Stimulated activated CD4-positive, alpha-beta T cell treated with anti-CD3 and anti-CD28 coated beads, Interleukin-2, amount 100 ng/mL, for 24 hours (primary cell): ENCODE data around the gene BEGAIN.

ENCODE experiments used
- DNase-seq, 2 donors: peaks; one replicate each; pipeline ENCODE4 v3.0.0-alpha.2; 2020

The BEGAIN gene

DNA sequence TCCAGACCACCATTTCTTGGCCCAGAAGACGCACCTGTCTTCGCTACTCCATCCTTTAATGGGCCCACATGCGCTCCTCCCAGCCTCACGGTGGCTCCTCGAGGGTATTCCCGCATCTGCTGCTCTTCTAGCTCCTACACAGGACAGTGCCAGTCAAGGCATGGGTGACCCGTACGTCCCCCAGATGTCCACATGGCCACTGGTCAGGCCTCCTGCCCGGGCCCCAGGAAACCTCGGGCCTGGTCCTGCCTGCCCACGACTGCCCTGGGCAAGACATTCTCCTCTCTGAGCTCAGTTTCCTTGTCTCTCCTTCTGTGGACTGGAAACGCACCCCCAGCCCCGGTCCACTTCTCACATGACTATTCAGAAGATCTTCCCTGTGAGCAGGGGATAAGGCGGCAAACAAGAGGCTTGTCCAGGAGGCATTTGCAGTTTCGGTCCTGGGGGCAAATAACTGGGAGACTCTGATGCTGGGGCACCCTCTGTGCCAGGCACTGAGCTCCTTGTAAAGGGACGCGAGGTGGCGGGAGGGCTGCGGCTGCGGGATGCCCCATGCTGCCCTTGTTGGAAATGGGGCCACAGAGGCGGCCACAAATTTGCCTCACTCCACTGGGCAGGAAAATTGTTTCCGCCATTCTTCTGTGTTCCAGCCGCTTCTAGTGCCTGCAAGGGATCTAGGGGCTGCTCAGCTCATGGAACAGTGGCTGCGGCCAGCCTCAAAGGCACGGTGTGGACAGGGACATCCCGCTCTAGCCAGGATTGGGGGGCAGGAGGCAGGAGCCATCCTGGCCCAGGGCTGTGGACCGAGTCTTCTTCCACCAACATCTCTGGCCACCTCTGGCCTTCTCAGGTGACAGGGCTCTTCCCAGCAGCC lies 6.8 kb upstream of the BEGAIN start:
- DNase-seq, result no peak

DNA sequence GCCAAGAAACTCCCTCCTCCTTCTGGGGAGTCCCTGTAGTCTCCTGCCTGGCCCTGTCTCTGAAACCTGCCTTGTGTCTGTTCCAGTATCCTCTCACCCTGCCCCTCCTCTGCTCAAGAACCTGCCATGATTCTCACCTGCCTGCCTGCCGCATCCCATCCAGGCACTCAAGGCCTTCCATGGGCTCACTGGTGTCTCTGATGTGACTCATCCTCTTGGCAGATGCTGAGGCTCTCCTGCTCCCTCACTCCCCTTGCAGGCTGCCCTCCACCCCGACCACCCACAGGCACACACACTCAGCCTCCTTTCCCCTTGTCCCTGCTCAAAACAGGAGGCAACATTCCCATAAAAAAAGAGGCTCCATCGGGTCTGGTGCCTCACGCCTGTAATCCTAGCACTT lies 5.8 kb upstream of the BEGAIN start:
- DNase-seq, result no peak

DNA sequence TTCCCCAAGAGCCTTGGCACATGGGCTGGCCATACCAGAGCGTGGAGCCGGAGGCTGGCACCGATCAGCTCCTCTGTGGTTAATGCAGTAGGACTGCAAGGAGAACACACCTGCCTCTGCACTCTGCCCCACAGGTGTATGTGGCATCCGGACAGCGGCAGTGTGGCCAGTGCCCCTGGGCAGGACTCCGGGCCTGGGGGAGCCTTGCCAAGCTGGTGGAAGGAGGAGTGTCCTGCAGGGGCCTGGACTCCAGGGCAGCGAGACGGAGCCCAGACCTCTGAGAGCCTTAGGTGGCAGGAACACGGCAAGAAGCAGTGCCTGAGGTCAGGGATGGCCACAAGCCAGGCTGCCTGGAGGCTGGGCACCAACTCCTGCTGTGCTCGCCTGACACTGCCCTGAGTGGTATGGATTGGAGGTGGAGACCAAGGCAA lies 5.3 kb upstream of the BEGAIN start:
- no peak for DNase-seq

DNA sequence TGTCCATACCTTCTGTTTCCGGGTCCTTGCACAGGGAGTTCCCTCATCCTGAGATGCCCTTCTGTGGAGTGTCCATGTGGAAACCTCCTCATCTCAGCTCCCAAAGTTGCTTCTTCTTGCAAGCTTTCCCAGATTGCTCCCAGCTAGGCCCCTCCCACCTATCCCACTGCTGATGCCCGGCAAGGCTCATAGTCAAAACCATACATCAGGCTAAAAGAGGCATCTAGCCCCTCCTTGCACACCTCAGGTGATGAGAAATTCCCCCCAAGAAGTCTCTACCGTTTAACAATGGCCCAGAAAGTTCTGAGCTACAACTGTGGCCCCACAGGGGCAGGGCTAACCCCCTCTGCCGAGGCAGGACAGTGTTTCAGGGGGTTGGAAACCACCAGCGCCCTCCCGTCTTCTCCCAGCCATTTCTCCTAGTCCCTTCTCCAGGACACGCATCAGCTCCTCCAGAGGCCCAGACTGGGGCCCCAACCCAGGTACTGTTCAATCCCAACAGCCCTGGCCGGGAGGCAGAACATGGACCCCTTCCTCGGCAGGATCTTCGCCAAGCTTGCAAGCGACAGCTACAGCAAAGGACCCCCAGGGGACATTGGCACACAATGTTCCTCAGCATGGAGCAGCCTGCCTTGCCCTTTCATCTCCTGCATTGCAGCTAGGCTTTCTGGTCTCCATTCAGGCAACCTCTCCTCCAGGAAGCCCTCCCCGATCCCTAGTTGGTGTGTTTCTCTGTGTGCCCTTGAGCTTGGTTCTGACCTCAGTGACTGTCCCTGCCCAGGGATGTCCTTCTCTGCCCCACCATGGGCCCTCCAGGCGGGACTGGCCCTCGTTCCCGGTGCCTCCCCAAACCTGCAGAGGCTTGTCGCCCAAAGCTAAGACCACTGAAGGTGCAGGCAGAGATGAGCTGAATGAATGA lies 4.5 kb upstream of the BEGAIN start:
- no peak for DNase-seq

DNA sequence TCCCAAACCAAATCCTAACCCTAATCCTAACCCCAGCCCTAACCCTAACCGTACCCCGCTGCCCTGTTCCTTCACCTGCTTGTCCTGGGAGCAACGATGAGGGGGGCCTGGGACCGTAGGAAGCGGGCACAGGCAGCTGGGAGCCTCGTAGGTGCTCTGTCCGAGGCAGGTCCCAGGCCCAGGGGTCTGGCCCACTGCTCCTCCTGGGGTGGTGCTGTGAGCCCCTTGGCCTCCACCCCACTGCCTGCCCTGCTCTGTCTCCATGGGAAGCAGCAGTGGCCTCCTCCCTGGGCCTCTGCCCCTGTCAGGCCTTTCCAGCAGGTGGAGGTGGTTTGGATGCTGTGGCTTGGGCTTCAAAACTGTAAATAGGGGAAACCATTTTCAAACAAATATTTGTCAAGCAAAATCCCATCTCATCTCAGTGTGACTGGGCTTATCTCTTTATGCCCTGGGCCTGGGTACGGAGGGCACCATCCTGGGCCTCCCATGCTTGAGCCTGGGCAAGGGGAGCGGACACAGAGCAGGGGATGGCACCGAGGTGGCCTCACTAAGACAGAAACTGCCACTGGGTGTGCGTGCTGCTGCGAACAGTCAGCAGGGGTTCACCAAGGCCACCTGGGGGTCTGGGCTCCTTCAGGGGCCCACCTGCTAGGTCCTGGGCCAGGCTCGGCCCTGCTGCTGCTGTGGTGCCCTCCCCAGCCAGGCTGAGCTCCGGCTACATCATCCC lies 3.7 kb upstream of the BEGAIN start:
- DNase-seq, result no peak

DNA sequence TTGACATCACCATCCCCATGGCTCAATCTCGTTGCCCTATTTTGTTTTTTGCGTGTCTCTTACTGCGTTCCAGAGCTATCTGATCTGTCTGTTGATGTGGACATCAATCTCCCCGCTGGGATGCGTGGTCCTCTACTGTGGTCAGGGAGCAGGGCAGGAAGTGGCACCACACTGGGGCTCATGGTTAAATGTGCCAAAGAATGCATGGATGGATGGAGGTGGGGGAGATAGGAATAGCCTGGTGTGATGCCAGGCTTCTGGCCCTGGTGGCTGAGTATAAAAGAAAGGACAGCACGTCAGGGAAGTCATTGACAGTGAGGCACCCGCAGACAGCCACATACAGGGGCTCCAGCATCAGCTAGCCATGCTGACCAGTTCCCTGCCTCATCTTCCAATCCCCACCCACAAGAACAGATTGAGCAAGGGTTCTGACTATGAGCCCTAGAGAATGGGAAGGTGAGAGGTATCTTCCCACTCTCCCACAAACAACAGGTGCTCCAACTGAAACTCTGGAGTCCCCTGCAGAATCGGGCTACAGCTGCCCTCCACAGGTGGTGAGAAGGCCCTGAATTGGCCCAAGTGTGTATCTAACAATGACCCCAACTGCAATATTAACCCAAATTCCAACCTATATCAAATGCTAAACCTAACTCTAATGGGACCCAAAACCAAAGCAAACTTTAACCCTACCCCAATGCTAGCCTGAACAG lies 2.7 kb upstream of the BEGAIN start:
- DNase-seq, result no peak

DNA sequence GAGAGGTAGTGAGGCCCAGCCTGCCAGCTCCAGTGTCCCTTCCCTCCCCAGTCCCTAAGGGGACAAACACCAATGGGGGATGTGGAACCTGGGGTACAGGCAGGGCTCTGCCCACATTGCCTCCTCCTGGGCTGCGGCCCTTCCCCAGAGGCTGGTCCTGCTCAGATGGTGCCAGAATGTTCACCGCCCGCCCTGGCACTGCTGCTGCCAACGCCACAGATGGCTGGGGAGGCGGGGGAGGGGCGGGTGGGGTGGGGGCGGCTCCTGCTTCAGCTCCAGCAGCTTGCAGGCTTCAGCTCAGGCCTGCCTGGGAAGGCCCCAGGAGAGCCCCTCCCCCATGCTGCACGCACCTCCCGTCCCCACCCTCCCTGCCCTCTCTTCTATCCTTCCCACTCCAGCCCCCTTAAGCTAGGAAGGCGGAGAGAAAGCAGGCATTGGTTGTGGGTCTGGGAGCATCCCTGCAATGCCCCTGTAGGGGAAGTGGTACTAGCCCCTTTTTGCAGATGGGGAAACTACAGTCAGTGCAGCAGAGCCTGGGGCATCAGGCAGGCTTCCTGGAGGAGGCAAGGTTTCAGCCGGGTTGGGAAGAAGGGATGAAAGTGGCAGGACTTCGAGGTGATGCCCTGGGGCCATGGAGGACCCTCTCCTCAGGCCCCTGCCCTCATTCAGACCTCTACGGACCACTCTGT lies 2.0 kb upstream of the BEGAIN start:
- DNase-seq, result no peak

DNA sequence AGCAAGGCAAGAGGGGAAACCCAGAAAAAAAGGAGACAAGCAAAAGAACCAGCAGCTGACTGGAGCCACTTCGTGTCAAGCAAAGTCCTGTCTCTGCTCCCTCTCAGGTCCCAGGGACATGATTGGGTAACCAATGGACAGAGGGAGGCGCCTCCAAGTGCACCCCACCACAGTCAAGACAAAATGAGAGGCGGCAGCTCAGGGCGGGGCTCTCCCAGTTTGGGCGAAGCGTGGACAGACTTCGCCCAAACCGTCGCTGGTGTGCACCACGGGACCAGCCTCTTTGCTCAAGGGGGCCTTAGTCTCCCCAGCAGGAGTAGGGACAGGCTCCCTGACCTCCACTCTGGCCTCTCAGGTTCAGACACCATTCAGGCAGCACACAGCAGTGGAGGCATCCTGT lies 1.5 kb upstream of the BEGAIN start:
- DNase-seq, result no peak

DNA sequence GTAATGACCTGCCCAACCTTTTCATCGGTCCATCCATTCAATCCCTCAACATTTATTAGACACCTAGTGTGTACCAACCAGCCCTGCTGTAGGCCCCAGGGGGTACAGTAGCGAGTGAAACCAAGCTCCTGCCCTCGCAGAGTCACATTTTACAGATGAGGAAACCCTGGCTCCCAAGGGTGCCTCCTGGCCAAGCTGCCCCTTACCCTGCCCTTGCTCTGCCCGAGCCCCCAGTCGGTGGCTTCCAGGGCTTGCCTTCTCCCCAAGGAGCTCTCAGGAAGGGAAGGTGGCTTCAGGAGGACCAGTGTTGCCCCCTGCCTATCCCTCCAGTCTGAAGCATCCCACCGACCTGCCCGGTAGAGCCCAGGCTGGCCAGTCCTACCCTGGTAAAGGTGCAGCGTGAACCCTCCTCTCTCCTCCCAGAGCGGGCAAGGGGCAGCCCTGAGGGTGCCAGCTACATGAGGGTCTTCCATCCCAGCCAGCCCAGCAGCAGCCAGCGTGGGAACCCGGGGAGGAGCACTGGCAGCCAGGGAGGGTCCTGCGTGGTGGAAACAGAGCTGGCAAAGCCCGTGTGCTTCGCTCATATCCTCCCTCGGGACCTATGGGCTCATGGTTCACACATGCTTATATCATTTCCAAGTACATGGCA lies 670 bp upstream of the BEGAIN start:
- no peak for DNase-seq

DNA sequence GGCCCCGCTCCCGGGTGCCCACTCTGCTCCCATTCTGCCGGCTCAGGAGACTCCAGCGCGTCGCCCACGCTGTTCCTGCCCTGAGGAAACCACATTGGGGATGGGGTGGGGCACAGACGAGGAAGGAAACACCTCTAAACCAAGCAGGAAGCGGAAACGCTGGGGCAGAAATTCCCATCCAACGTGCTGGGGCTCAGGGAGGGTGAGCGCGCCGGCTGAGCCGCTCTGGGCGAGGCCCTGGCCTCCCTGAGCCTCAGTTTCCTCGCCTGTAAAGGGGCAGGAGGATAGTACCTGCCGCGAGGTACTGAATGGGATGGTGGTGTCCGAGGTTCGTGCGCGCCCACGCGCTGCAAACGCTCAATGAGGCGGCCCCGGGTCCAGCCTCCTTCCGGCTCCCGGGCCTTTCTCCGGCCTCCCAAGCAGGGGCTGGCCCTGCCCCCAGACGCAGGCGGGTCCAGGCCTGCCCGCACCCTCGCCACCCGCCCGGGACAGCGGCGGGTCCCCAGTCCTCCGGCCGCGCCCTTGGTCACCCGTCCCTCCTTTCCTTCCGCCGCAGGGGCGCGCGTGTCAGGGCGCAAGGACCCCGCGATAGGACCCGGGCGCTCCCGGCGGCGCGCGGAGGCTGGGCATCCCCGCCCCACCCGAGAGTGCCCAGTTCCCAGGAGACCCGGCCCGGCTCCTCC lies 673 bp downstream of the BEGAIN start:
- DNase-seq, result peak in 1 of 2 donors; percentile 67

DNA sequence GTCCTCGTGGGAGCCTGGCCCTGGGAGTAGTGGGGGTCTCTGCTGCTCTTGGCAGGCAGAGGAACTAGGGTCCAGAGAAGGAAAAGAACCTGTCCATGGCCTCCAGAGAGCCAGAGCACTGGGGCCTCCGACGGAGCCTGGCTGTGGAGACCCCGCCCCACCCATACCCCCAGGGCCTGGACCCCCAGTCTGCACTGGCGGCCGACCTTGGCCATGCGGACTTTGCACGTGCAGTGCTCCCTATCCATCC lies 1.1 kb downstream of the BEGAIN start:
- no peak for DNase-seq

DNA sequence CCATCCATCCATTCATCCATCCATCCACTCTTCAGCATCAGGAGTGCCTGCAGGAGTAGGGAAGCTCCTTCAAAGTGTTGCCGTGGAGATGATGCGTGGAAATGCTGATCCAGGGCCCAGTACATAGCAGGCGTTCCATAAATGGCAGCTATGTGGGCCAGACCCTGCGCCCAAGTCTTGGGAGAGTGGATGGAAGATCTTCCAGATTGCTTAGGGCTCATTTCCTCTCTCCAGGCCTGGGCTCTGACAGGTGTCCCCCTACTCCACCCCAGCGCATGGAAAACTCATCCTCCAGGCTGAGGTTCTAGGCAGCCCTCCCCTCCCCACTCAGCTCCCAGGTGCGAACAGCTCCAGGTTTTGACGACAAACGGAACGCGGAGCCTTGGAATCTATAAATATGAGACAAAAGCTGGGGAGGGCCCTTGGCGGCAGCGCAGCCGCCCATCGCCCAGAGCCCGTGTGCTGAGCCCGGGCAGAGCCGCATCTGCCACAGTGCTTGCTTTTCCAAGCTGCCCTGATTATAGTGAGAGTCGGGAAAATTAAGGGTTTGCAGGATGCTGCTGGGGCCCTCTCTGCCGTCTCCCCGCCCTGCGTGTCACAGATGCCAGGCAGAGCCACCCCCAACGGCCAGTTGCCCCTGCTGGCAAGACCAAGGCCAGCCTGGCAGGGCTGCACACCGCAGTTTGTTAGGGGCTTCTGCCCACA lies 1.6 kb downstream of the BEGAIN start:
- no peak for DNase-seq

DNA sequence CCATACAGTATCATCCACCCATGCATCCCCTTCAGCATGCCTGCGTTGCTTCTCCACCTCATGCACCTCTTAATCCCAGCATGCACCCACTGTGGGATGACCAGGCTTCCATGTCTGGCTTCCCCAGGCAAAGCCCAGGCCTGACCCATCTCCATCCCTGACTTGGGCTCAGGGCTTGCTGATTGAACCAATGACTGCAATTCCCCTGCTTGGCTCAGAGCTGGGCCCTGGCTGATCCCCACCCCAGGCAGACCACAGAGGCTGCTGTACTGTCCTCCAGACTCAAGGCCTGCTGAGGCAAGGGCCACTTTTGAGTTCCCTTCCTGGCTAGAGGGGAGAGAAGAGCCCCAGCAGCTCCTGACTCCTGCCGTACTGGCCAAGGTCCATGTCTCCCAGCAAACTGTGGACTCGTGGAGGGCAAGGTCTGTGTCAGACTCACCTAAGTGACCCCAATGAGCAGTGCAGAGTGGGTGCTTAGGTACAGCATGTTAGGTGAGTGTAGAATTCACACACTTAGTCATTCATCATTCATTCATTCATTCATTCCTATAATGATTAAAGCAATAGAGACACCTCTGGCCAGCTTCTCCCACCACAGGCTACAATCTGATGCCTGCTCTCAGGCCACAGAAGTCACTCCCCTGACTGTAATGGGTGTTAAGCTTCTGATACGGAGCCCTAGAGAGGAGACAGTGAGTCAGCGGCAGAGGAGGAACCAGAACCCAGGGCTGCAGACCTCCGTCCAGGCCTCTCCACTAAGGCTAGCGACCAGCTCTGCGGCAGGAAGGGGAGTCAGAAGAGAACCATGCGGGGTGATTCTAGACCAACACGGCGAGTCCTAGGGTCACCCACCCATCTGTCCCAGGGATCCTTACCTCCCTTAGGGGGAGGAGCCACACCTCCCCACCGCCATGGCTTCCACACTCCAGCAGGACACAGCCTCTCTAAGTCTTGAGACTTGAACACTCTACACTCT lies 2.9 kb downstream of the BEGAIN start:
- no peak for DNase-seq

DNA sequence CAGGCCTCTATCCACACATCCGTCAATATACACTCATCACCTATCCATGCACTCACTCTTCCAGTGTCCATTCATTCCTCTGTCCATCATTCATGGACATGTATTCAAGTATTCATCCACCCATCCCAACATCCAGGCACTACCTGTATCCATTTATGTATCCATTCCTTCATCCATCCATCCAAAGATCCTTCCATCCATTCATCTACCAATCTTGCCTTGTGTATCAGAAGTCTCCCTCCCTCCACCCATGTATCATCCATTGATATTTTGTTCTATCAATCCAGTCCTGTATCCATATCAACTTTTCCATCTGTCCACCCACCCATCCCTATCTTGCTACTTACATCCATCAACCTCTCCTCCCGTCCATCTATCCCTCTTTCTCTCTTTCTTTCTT lies 4.0 kb downstream of the BEGAIN start:
- no peak for DNase-seq

DNA sequence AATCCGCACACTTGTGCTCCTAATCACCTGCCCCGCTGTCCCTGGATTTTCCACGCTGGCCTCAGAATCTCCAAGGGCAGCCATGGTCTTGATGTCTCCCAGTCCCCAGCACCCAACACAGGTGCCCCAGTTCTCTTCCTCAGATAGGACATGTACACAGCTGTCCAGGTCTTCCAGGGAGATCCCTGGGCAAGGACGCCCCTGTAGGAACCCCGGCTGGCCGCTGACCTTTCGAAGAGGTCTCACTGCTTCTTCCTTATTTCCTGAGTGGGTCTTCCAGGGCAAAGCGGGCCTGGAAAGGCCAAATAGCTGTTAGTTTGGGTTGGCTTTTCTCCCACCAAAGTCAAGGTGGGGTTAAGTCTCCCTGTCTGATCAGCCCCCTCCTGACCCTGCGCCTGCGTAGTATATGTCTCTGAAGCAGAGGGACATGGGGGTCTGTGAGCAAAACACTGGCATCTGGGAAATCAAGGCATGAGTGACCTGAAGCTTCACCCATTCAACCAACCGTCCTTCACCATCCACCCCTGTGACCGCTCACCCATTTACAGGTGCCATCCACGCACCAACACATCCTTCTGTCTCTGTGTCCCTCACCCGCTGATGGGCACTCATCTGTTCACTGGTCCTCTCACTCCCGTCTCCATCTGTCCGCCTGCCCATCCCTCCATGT lies 4.6 kb downstream of the BEGAIN start:
- DNase-seq, result no peak

DNA sequence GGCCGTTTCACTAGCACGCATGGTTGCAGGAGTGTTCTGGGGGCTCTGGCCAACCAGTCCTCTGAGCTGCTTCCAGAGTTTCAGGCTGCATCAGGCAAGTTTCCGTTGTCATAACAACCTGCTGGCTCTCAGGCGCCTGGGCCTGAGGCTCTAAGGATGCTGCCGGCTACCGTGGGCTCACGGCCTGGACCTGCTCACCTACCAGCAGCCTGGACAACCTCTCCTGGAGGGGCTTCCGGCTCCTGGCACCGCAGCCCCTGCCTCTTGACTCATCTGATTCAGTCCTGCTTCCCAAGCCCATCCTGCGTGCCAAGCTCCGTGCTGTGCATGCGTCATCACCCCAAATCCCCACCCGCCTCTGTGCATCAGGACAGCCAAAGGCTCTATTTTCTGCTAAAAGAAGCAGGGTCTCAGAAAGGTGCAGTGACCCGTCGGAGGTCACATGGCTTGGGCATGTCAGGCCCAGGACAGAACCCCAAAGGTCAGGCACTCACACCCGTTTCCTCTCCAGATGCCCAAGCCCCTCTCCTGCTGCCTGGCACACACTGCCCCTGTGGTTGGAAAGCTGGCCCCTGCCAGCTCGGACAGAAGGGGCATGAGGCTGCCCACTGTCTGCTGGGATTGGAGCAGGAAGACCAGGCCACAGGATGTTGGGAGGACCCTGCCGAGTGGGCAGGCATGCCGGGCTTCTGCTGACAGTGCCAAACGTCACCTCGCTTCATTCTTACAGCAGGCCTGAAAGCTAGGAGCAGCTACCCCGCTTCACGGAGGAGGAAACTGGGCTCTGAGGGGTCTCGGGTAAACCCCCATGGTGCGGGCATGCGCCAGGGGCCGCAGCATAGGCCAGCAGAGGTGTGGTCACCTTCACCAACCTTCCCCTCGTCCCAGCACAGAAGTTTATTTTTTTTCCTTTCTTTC lies 5.7 kb downstream of the BEGAIN start:
- no peak for DNase-seq
